GM12878 (cell line): ENCODE data around the gene ANO10.

Experiments
- EP300 ChIP-seq, 2 experiments: fragments of 150-350 bp in 1 of 2; IDR thresholded peaks; 2 replicates each; pipeline ENCODE4 v1.6.1; 2011 to 2012; ENCODE audit warnings: low read depth in 2 of 2, low read length in 2 of 2, borderline replicate concordance in 1 of 2, improper control_type of control experiment in 1 of 2, inconsistent platforms in 1 of 2; ENCODE audit not compliant: control insufficient read depth in 1 of 2
- EZH2 ChIP-seq: IDR thresholded peaks from 2 replicates; pipeline ENCODE4 v1.6.1; 2012; ENCODE audit warnings: low read depth, mild to moderate bottlenecking, control low read depth, inconsistent platforms, low read length, borderline replicate concordance; ENCODE audit not compliant: control insufficient read depth
- GABPA ChIP-seq: IDR thresholded peaks from 2 replicates; pipeline ENCODE4 v1.6.1; 2014; ENCODE audit warnings: antibody characterized with exemption, low read depth, mild to moderate bottlenecking, inconsistent platforms
- MTA3 ChIP-seq: IDR thresholded peaks from 2 replicates; pipeline ENCODE4 v1.6.1; 2012; ENCODE audit warnings: low read length, inconsistent platforms, borderline replicate concordance
- POLR2AphosphoS2 ChIP-seq: IDR thresholded peaks from 2 replicates; pipeline ENCODE4 v1.6.1; 2011; ENCODE audit warnings: low read depth, mild to moderate bottlenecking, low read length, improper control_type of control experiment, moderate library complexity
- POLR2AphosphoS5 ChIP-seq: IDR thresholded peaks from 2 replicates; pipeline ENCODE4 v1.6.1; 2011; ENCODE audit warnings: mild to moderate bottlenecking, low read length, inconsistent platforms
- RBBP5 ChIP-seq: fragments of 200-600 bp; sonication (generic); conservative IDR thresholded peaks from 2 replicates; pipeline ENCODE4 v1.6.1; 2016
- SIN3A ChIP-seq: IDR thresholded peaks from 2 replicates; pipeline ENCODE4 v1.6.1; 2012; ENCODE audit warnings: low read depth, low read length, improper control_type of control experiment
- TCF12 ChIP-seq: IDR thresholded peaks from 2 replicates; pipeline ENCODE4 v1.6.1; 2011; ENCODE audit warnings: low read depth, mild to moderate bottlenecking, low read length
- WRNIP1 ChIP-seq: IDR thresholded peaks from 2 replicates; pipeline ENCODE4 v1.6.1; 2011; ENCODE audit warnings: low read depth, low read length, improper control_type of control experiment, borderline replicate concordance
- ZNF217 ChIP-seq: fragments of 450-650 bp; IDR thresholded peaks from 2 replicates; pipeline ENCODE4 v1.6.1; 2017; ENCODE audit warnings: antibody characterized with exemption, mild to moderate bottlenecking
- TF ChIP-seq, protein P1 (sequence below), 3 experiments: IDR thresholded peaks in 2 of 3; conservative IDR thresholded peaks in 1 of 3; 2 replicates each; pipeline ENCODE4 v1.5.1; 2011; ENCODE audit warnings: low read depth in 3 of 3, low read length in 3 of 3, mild to moderate bottlenecking in 3 of 3, control low read depth in 2 of 3, moderate library complexity in 2 of 3, inconsistent platforms in 1 of 3, mixed read lengths in 1 of 3; ENCODE audit not compliant: control insufficient read depth in 2 of 3, insufficient read depth in 1 of 3; ENCODE audit errors: extremely low read depth in 1 of 3

GRCh38 chr3:43415088-43415487, 206.7 kb downstream of the ANO10 start:
- TF ChIP-seq, protein P1, sequence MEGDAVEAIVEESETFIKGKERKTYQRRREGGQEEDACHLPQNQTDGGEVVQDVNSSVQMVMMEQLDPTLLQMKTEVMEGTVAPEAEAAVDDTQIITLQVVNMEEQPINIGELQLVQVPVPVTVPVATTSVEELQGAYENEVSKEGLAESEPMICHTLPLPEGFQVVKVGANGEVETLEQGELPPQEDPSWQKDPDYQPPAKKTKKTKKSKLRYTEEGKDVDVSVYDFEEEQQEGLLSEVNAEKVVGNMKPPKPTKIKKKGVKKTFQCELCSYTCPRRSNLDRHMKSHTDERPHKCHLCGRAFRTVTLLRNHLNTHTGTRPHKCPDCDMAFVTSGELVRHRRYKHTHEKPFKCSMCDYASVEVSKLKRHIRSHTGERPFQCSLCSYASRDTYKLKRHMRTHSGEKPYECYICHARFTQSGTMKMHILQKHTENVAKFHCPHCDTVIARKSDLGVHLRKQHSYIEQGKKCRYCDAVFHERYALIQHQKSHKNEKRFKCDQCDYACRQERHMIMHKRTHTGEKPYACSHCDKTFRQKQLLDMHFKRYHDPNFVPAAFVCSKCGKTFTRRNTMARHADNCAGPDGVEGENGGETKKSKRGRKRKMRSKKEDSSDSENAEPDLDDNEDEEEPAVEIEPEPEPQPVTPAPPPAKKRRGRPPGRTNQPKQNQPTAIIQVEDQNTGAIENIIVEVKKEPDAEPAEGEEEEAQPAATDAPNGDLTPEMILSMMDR (IDR thresholded peaks at IDR 0.05 in 2 of 3, conservative IDR thresholded peaks at IDR 0.05 in 1 of 3; ENCODE audit: control insufficient read depth in 2 of 3, extremely low read depth in 1 of 3, insufficient read depth in 1 of 3, low read depth in 3 of 3, low read length in 3 of 3) = no peak
- TF ChIP-seq TCF12 (no peak), MTA3 (no peak), ZNF217 (no peak), POLR2AphosphoS5 (no peak), POLR2AphosphoS2 (no peak), EZH2 (no peak), GABPA (no peak), EP300 (IDR thresholded peaks at IDR 0.05; ENCODE audit: borderline replicate concordance in 1 of 2, control insufficient read depth in 1 of 2, low read depth in 2 of 2, low read length in 2 of 2) (no peak), RBBP5 (no peak), WRNIP1 (no peak), SIN3A (no peak)
